ENCODE data around the gene CTNND2.

The CTNND2 gene

DNA sequence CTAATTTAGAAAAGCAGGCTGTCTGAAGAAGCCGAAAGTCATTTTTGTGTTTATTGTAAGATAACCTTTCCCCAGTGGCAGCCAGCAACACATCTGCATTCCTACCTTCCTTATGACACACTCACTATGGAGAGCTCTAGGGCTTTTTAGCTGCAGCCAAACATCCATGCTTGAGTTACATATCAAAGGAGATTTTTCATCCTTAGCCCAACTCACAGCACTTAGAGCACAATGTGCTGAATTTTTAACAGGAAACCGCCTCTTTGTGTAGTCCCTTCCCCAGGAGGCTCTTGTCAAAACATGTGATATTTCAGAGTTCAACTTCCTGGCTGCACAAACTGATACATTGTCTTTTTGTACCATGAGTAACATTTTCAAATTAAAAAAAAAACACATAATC is 379.2 kb downstream of the CTNND2 start:
- H3K27ac ChIP-seq (ENCODE audit: low read length): no peak overlapping the region
- ATAC-seq (ENCODE audit: insufficient read depth, low read depth) (no peak), DNase-seq (no peak)
- no peak overlapping the region for H3K4me3 ChIP-seq (ENCODE audit: low read depth in 1 of 2, low read length in 2 of 2)
- no peak for TF ChIP-seq EZH2 (IDR thresholded peaks at IDR 0.05; ENCODE audit: borderline replicate concordance, low read depth, low read length, severe bottlenecking)
- TF ChIP-seq, protein P1, sequence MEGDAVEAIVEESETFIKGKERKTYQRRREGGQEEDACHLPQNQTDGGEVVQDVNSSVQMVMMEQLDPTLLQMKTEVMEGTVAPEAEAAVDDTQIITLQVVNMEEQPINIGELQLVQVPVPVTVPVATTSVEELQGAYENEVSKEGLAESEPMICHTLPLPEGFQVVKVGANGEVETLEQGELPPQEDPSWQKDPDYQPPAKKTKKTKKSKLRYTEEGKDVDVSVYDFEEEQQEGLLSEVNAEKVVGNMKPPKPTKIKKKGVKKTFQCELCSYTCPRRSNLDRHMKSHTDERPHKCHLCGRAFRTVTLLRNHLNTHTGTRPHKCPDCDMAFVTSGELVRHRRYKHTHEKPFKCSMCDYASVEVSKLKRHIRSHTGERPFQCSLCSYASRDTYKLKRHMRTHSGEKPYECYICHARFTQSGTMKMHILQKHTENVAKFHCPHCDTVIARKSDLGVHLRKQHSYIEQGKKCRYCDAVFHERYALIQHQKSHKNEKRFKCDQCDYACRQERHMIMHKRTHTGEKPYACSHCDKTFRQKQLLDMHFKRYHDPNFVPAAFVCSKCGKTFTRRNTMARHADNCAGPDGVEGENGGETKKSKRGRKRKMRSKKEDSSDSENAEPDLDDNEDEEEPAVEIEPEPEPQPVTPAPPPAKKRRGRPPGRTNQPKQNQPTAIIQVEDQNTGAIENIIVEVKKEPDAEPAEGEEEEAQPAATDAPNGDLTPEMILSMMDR (IDR thresholded peaks at IDR 0.05; ENCODE audit: borderline replicate concordance, extremely low read depth, low read length, poor library complexity, severe bottlenecking): no peak
- H2AFZ ChIP-seq (ENCODE audit: low read depth, low read length): no peak overlapping the region
- H3K36me3 ChIP-seq (ENCODE audit: insufficient read depth, low read length): no peaks in the 10 kb centered on the region
- no peak overlapping the region for H3K9ac ChIP-seq (ENCODE audit: low read depth, low read length)
- H3K4me1 ChIP-seq (ENCODE audit: insufficient read depth, low read length): no peaks in the 10 kb centered on the region
- no peaks in the 10 kb centered on the region for H3K79me2 ChIP-seq (ENCODE audit: insufficient read depth, low read length)
- H3K27me3 ChIP-seq (ENCODE audit: insufficient read depth, low read length, poor library complexity): no peaks in the 10 kb centered on the region
- H4K20me1 ChIP-seq (ENCODE audit: insufficient read depth, low read length): no peaks in the 10 kb centered on the region
- H3K9me3 ChIP-seq (ENCODE audit: insufficient read depth, low read length, severe bottlenecking): no peaks in the 10 kb centered on the region
- H3K4me2 ChIP-seq (ENCODE audit: insufficient read depth, low read length): no peak overlapping the region

DNA sequence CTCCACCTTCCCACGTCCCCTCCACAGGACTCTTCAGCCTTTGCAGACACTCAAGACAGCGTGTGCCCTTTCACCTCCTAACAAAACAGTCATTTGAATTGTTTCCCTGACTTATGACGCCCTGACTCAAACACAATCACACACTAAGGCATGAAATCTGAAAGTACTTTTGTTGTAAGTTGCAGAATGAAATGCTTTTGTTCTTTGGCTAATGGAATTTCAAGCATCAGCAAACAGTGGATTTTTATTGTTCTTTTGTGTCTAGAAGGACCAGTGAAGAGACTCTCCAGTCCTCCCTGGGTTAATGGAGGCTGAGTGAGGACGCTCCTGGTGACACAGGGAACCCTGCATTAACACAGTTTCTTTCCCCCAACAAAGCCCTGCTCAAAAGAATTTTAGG is 380.1 kb downstream of the CTNND2 start:
- Histone ChIP-seq H3K27me3 (ENCODE audit: insufficient read depth, low read length, poor library complexity) (no peaks in the 10 kb centered on the region), H3K4me2 (ENCODE audit: insufficient read depth, low read length) (no peak overlapping the region), H2AFZ (ENCODE audit: low read depth, low read length) (no peak overlapping the region; the same call in 1 of the 2 replicates), H3K9me3 (ENCODE audit: insufficient read depth, low read length, severe bottlenecking) (no peaks in the 10 kb centered on the region), H3K4me3 (ENCODE audit: low read depth in 1 of 2, low read length in 2 of 2) (no peak overlapping the region), H4K20me1 (ENCODE audit: insufficient read depth, low read length) (no peaks in the 10 kb centered on the region), H3K79me2 (ENCODE audit: insufficient read depth, low read length) (no peaks in the 10 kb centered on the region), H3K36me3 (ENCODE audit: insufficient read depth, low read length) (no peaks in the 10 kb centered on the region), H3K27ac (ENCODE audit: low read length) (no peak overlapping the region), H3K9ac (ENCODE audit: low read depth, low read length) (no peak overlapping the region), H3K4me1 (ENCODE audit: insufficient read depth, low read length) (no peaks in the 10 kb centered on the region)
- ATAC-seq (ENCODE audit: insufficient read depth, low read depth): no peak
- TF ChIP-seq EZH2 (IDR thresholded peaks at IDR 0.05; ENCODE audit: borderline replicate concordance, low read depth, low read length, severe bottlenecking): no peak
- TF ChIP-seq, protein P1 (IDR thresholded peaks at IDR 0.05; ENCODE audit: borderline replicate concordance, extremely low read depth, low read length, poor library complexity, severe bottlenecking): no peak
- DNase-seq: no peak

DNA sequence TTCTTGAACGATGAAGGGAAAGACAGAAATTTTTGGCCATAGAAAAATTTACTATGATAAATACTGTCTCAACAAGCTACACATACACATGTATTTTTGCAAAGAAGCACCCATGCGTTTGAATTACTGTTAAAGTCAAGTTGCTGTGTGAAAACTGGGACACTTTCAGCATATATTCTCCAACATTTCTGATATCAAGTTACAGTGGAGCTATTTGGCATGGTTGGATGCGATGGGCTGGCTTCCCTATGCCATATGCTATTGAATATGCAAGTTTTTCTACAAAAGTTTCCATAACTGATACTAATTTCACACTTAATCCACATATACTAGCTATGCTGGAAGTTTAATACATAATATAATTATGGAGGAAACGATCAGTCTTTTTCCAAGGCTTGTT is 381.4 kb downstream of the CTNND2 start:
- no peak overlapping the region for H3K27ac ChIP-seq (ENCODE audit: low read length)
- no peaks in the 10 kb centered on the region for H3K27me3 ChIP-seq (ENCODE audit: insufficient read depth, low read length, poor library complexity)
- H3K9ac ChIP-seq (ENCODE audit: low read depth, low read length): no peak overlapping the region
- no peaks in the 10 kb centered on the region for H3K79me2 ChIP-seq (ENCODE audit: insufficient read depth, low read length)
- no peak overlapping the region for H2AFZ ChIP-seq (ENCODE audit: low read depth, low read length)
- DNase-seq (no peak), ATAC-seq (ENCODE audit: insufficient read depth, low read depth) (no peak)
- no peak overlapping the region for H3K4me2 ChIP-seq (ENCODE audit: insufficient read depth, low read length)
- no peak for TF ChIP-seq EZH2 (IDR thresholded peaks at IDR 0.05; ENCODE audit: borderline replicate concordance, low read depth, low read length, severe bottlenecking)
- H3K36me3 ChIP-seq (ENCODE audit: insufficient read depth, low read length): no peaks in the 10 kb centered on the region
- no peaks in the 10 kb centered on the region for H3K4me1 ChIP-seq (ENCODE audit: insufficient read depth, low read length)
- no peaks in the 10 kb centered on the region for H3K9me3 ChIP-seq (ENCODE audit: insufficient read depth, low read length, severe bottlenecking)
- no peaks in the 10 kb centered on the region for H4K20me1 ChIP-seq (ENCODE audit: insufficient read depth, low read length)
- no peak overlapping the region for H3K4me3 ChIP-seq (ENCODE audit: low read depth in 1 of 2, low read length in 2 of 2)

DNA sequence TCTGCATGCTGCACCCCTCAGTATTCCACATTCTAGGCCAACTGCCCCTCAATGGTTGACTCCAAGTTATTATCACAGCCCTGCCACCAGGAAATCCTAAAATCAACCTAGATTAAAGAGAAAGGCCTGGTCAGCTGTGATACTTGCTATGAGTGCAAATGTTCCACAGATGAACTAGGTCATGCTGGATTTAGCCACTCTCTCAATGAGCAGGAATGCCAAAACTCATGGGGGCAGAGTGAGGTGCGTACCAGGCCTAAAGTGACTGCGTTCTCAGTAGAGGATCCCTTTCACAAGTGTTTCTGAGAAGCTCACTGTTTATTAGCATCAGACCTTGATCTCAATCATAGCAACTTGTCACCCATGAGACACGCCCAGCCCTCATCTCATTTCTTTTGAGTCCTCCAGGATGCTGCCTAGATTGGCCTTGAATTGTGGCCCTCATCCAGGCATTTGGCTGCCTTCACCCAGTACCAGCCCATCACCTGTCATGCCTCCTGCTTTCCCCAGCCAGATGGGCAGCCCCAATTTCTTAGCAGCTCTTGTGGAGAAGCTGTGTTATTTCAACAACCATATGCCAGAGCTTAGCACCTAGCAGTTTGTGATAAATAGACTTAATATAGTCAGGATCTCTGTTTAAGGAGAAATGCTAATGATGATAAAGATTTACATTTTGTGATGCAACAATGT is 383.9 kb downstream of the CTNND2 start:
- no peak overlapping the region for H3K9ac ChIP-seq (ENCODE audit: low read depth, low read length)
- no peaks in the 10 kb centered on the region for H3K27me3 ChIP-seq (ENCODE audit: insufficient read depth, low read length, poor library complexity)
- ATAC-seq (ENCODE audit: insufficient read depth, low read depth): no peak
- H3K79me2 ChIP-seq (ENCODE audit: insufficient read depth, low read length): no peaks in the 10 kb centered on the region
- no peak overlapping the region for H3K4me3 ChIP-seq (ENCODE audit: low read depth in 1 of 2, low read length in 2 of 2)
- H4K20me1 ChIP-seq (ENCODE audit: insufficient read depth, low read length): no peaks in the 10 kb centered on the region
- no peaks in the 10 kb centered on the region for H3K9me3 ChIP-seq (ENCODE audit: insufficient read depth, low read length, severe bottlenecking)
- H3K4me2 ChIP-seq (ENCODE audit: insufficient read depth, low read length): no peak overlapping the region
- H2AFZ ChIP-seq (ENCODE audit: low read depth, low read length): no peak overlapping the region
- no peak overlapping the region for H3K27ac ChIP-seq (ENCODE audit: low read length)
- no peak for TF ChIP-seq EZH2 (IDR thresholded peaks at IDR 0.05; ENCODE audit: borderline replicate concordance, low read depth, low read length, severe bottlenecking)
- TF ChIP-seq, protein P1 (IDR thresholded peaks at IDR 0.05; ENCODE audit: borderline replicate concordance, extremely low read depth, low read length, poor library complexity, severe bottlenecking): no peak
- H3K36me3 ChIP-seq (ENCODE audit: insufficient read depth, low read length): no peaks in the 10 kb centered on the region
- no peak for DNase-seq
- H3K4me1 ChIP-seq (ENCODE audit: insufficient read depth, low read length): no peaks in the 10 kb centered on the region

All from DND-41 (cell line).